H1 (cell line): Measurements from ENCODE around the gene ZNF423. TPM values are rescaled to one million over a fixed set of nuclear protein-coding genes. Genes with fewer than 3 reads are reported as not detected.

Experiments used
- CTCF ChIA-PET: fragments of 300-600 bp; sonication (Branson Sonifier 250); formaldehyde crosslinking; loops from one replicate; lab custom pipeline; 2021; ENCODE audit not compliant: partially characterized antibody; lab: Charles Lee
- POLR2A ChIA-PET: fragments of 300-600 bp; sonication (Branson Sonifier 250); formaldehyde crosslinking; loops from one replicate; lab custom pipeline; 2021; ENCODE audit warnings: inconsistent platforms; ENCODE audit not compliant: partially characterized antibody; lab: Charles Lee
- DNase-seq, 2 experiments: peaks; one replicate each; pipeline versions ENCODE4 v3.0.0 to v3.0.0-alpha.2; 2010 to 2022; ENCODE audit warnings: low spot score in 2 of 2, low read depth in 1 of 2, mixed read lengths in 1 of 2
- FAIRE-seq: peaks from 2 replicates; lab custom pipeline; 2011; peaks lifted over from hg19 to GRCh38; lab: Jason Lieb, UNC
- H2AFZ ChIP-seq: 2 replicates; pipeline ENCODE4 v1.8.1; 2012; ENCODE audit warnings: low read length, inconsistent platforms
- H2AK5ac ChIP-seq: 2 replicates; pipeline ENCODE4 v1.6.1; 2013; ENCODE audit warnings: low read depth, low read length
- H2BK120ac ChIP-seq: replicated peaks from 2 replicates; pipeline ENCODE3; 2013; ENCODE audit warnings: low read depth, low read length, inconsistent platforms
- H2BK12ac ChIP-seq: 2 replicates; pipeline ENCODE4 v1.6.1; 2013; ENCODE audit warnings: low read depth, low read length
- H2BK15ac ChIP-seq: 2 replicates; pipeline ENCODE4 v1.6.1; 2013; ENCODE audit warnings: low read length
- H2BK20ac ChIP-seq: 2 replicates; pipeline ENCODE4 v1.6.1; 2013; ENCODE audit warnings: low read length
- H2BK5ac ChIP-seq: 2 replicates; pipeline ENCODE4 v1.6.1; 2013; ENCODE audit warnings: low read depth, low read length
- H3K14ac ChIP-seq: 2 replicates; pipeline ENCODE4 v1.6.1; 2013; ENCODE audit warnings: inconsistent platforms; ENCODE audit not compliant: insufficient read length
- H3K18ac ChIP-seq: 2 replicates; pipeline ENCODE4 v1.6.1; 2013; ENCODE audit warnings: low read length; ENCODE audit errors: extremely low read depth
- H3K23ac ChIP-seq: 2 replicates; pipeline ENCODE4 v1.6.1; 2013; ENCODE audit warnings: inconsistent platforms; ENCODE audit not compliant: insufficient read length
- H3K23me2 ChIP-seq: 2 replicates; pipeline ENCODE4 v1.6.1; 2013; ENCODE audit warnings: low read depth, low read length
- H3K27ac ChIP-seq: 2 replicates; pipeline ENCODE4 v1.6.1; 2011; ENCODE audit warnings: low read depth, low read length, inconsistent platforms
- H3K27me3 ChIP-seq, 4 experiments: replicated peaks in 1 of 4; 1 replicate in 1 of 4; 2 replicates in 3 of 4; pipeline versions ENCODE4 v1.6.1 to v1.8.1; 2011 to 2013; ENCODE audit warnings: low read length in 3 of 4, mild to moderate bottlenecking in 3 of 4, inconsistent platforms in 2 of 4, mixed read lengths in 2 of 4, moderate library complexity in 1 of 4; ENCODE audit not compliant: control insufficient read depth in 3 of 4, insufficient read depth in 3 of 4; ENCODE audit errors: extremely low read depth in 1 of 4
- H3K36me3 ChIP-seq, 4 experiments: 2 replicates each; pipeline versions ENCODE4 v1.6.1 to v1.8.1; 2011 to 2013; ENCODE audit warnings: mild to moderate bottlenecking in 4 of 4, low read length in 3 of 4, moderate library complexity in 2 of 4, control low read depth in 1 of 4, inconsistent platforms in 1 of 4; ENCODE audit not compliant: insufficient read depth in 4 of 4, control insufficient read depth in 2 of 4
- H3K4ac ChIP-seq: replicated peaks from 2 replicates; pipeline ENCODE3; 2013; ENCODE audit warnings: low read length, low read depth, mixed read lengths, inconsistent platforms; ENCODE audit not compliant: insufficient read length
- H3K4me1 ChIP-seq, 4 experiments: replicated peaks in 1 of 4; 1 replicate in 1 of 4; 2 replicates in 3 of 4; pipeline versions ENCODE4 v1.6.1 to v1.8.1; 2011 to 2013; ENCODE audit warnings: low read length in 3 of 4, inconsistent platforms in 2 of 4, mixed read lengths in 1 of 4; ENCODE audit not compliant: insufficient read depth in 4 of 4, control insufficient read depth in 3 of 4
- H3K4me2 ChIP-seq, 2 experiments: 2 replicates each; pipeline versions ENCODE4 v1.6.1 to v1.8.1; 2011 to 2013; ENCODE audit warnings: low read depth in 2 of 2, low read length in 2 of 2, control low read depth in 1 of 2, inconsistent platforms in 1 of 2, mild to moderate bottlenecking in 1 of 2; ENCODE audit not compliant: insufficient read depth in 1 of 2
- H3K4me3 ChIP-seq, 4 experiments: fragments of 200-600, 300-600 bp in 1 of 4; sonication (generic), shearing (Covaris generic), sonication (Bioruptor Twin) in 1 of 4; 2 replicates each; pipeline versions ENCODE4 v1.5.1 to v1.8.1; 2011 to 2016; ENCODE audit warnings: low read length in 4 of 4, low read depth in 3 of 4, control low read depth in 2 of 4, inconsistent platforms in 2 of 4, mild to moderate bottlenecking in 2 of 4, mixed read lengths in 1 of 4, moderate library complexity in 1 of 4; ENCODE audit not compliant: insufficient read depth in 2 of 4; ENCODE audit errors: extremely low read depth in 1 of 4
- H3K56ac ChIP-seq: replicated peaks from 2 replicates; pipeline ENCODE3; 2013; ENCODE audit warnings: low read depth, mild to moderate bottlenecking, mixed read lengths, low read length, inconsistent platforms; ENCODE audit not compliant: insufficient read length
- H3K79me1 ChIP-seq: 2 replicates; pipeline ENCODE4 v1.6.1; 2013; ENCODE audit warnings: low read depth, low read length, control low read depth
- H3K79me2 ChIP-seq, 2 experiments: 2 replicates each; pipeline versions ENCODE4 v1.6.1 to v1.8.1; 2012 to 2013; ENCODE audit warnings: low read length in 2 of 2, mild to moderate bottlenecking in 2 of 2, inconsistent platforms in 1 of 2; ENCODE audit not compliant: insufficient read depth in 2 of 2, control insufficient read depth in 1 of 2
- H3K9ac ChIP-seq, 4 experiments: replicated peaks in 1 of 4; 1 replicate in 1 of 4; 2 replicates in 3 of 4; pipeline versions ENCODE4 v1.6.1 to v1.8.1; 2011 to 2013; ENCODE audit warnings: low read depth in 3 of 4, low read length in 3 of 4, control low read depth in 2 of 4, mild to moderate bottlenecking in 2 of 4, moderate library complexity in 2 of 4, inconsistent platforms in 1 of 4; ENCODE audit errors: extremely low read depth in 1 of 4
- H3K9me3 ChIP-seq, 2 experiments: 2 replicates each; pipeline versions ENCODE4 v1.6.1 to v1.8.1; 2012 to 2013; ENCODE audit warnings: mild to moderate bottlenecking in 2 of 2, moderate library complexity in 2 of 2, control low read depth in 1 of 2, inconsistent platforms in 1 of 2, low read depth in 1 of 2, low read length in 1 of 2, mixed read lengths in 1 of 2; ENCODE audit not compliant: insufficient read depth in 2 of 2
- H4K20me1 ChIP-seq, 2 experiments: replicated peaks in 1 of 2; 2 replicates each; pipeline versions ENCODE3 to v1.8.1; 2011 to 2013; ENCODE audit warnings: inconsistent platforms in 2 of 2, low read length in 2 of 2, mild to moderate bottlenecking in 1 of 2; ENCODE audit not compliant: insufficient read depth in 2 of 2, control insufficient read depth in 1 of 2
- H4K5ac ChIP-seq: 2 replicates; pipeline ENCODE4 v1.6.1; 2013; ENCODE audit warnings: low read length, low read depth, mixed read lengths, inconsistent platforms; ENCODE audit not compliant: insufficient read length
- H4K8ac ChIP-seq: 2 replicates; pipeline ENCODE4 v1.8.0; 2013; ENCODE audit warnings: mild to moderate bottlenecking, moderate library complexity, low read length, inconsistent platforms; ENCODE audit not compliant: insufficient read depth; ENCODE audit errors: extremely low read depth
- H4K91ac ChIP-seq: replicated peaks from 2 replicates; pipeline ENCODE3; 2013; ENCODE audit warnings: low read length, mixed read lengths, inconsistent platforms; ENCODE audit not compliant: insufficient read length
- E2F6 ChIP-seq: IDR thresholded peaks from 2 replicates; pipeline ENCODE4 v1.6.1; 2012; ENCODE audit warnings: inconsistent platforms
- EGR1 ChIP-seq: IDR thresholded peaks from 2 replicates; pipeline ENCODE4 v1.6.1; 2011; ENCODE audit warnings: low read depth, low read length, borderline replicate concordance
- GABPA ChIP-seq: IDR thresholded peaks from 2 replicates; pipeline ENCODE4 v1.6.1; 2011; ENCODE audit warnings: mild to moderate bottlenecking, low read length, moderate library complexity, borderline replicate concordance; ENCODE audit not compliant: insufficient read depth
- MAX ChIP-seq: IDR thresholded peaks from 2 replicates; pipeline ENCODE4 v1.6.1; 2012; ENCODE audit warnings: inconsistent platforms
- POLR2AphosphoS5 ChIP-seq: IDR thresholded peaks from 2 replicates; pipeline ENCODE4 v1.6.1; 2011; ENCODE audit warnings: low read depth, low read length
- USF2 ChIP-seq: IDR thresholded peaks from 2 replicates; pipeline ENCODE4 v1.6.1; 2011; ENCODE audit warnings: low read length, improper control_type of control experiment
- WGBS, 2 experiments: shearing (Covaris generic) in 1 of 2; methylation state at CpG; one replicate each; pipeline versions ENCODE4 v1.1.6 to v1.1.7; 2013 to 2015; ENCODE audit warnings: low lambda C conversion rate in 2 of 2, mixed read lengths in 2 of 2, inconsistent platforms in 1 of 2, low coverage in 1 of 2, missing lambda C conversion rate in 1 of 2; ENCODE audit not compliant: insufficient replicate concordance in 2 of 2, insufficient coverage in 1 of 2, insufficient read length in 1 of 2; ENCODE audit errors: extremely low coverage in 1 of 2, missing lambda C conversion rate in 1 of 2; 5-methylcytosine and 5-hydroxymethylcytosine counted together
- polyA plus RNA-seq, 7 experiments: library from polyadenylated mRNA; depleted of rRNA in 3 of 7; stranded (reverse) in 5 of 7; unstranded in 2 of 7; fragments of >200 nt in 5 of 7; fragments of 200-250 nt in 2 of 7; gene quantifications; 1 replicate in 5 of 7; 2 replicates in 1 of 7; 4 replicates in 1 of 7; pipeline versions ENCODE4 v1.2.1 to v1.2.3, GENCODE V29; 2011 to 2013; ENCODE audit warnings: missing spikeins in 2 of 7, mixed read lengths in 2 of 7
- total RNA-seq: library from RNA; stranded (reverse); fragmentation: NEBNext Ultra II Directional; extraction: Animal tissue kit (Norgen Biotek cat#: 25700); gene quantifications from 2 replicates; pipeline ENCODE4 v1.2.1, GENCODE V29; 2021

The ZNF423 gene
- total and polyA plus RNA-seq, 2 of the 8 experiments (the other 6 are each of a cell fraction or from before 2014, with no cell fraction given): 38.2 to 52.3 TPM

GRCh38 chr16:49850558-49851467 is 5.1 kb downstream of the ZNF423 start:
- Histone ChIP-seq H3K23ac (peak overlapping the region; percentile 54), H3K23me2 (peaks cover 6% of the 10 kb centered on the region; the same call in 1 of the 2 replicates), H3K27ac (no peak overlapping the region), H2BK12ac (no peak overlapping the region), H3K4me3 (no peak overlapping the region), H3K14ac (no peak overlapping the region), H2BK5ac (no peak overlapping the region), H2AK5ac (no peak overlapping the region), H2BK20ac (no peak overlapping the region), H3K9ac (no peak overlapping the region), H2BK120ac (no peak overlapping the region), H2BK15ac (no peak overlapping the region), H4K91ac (no peak overlapping the region), H3K56ac (no peak overlapping the region), H2AFZ (no peak overlapping the region), H4K8ac (no peak overlapping the region), H3K27me3 (no peaks in the 10 kb centered on the region), H3K18ac (no peak overlapping the region), H3K9me3 (no peaks in the 10 kb centered on the region), H4K20me1 (peaks cover 32 to 37% of the 10 kb centered on the region in 2 experiments), H3K36me3 (no peaks in the 10 kb centered on the region), H3K4ac (no peak overlapping the region), H3K4me1 (peaks cover 14 to 41% (median 30%) of the 10 kb centered on the region in 4 experiments), H4K5ac (no peak overlapping the region), H3K4me2 (peak overlapping the region in 1 of 2 experiments; percentile 36; a peak in 2 of 4 replicates), H3K79me2 (peaks cover 20 to 87% of the 10 kb centered on the region in 2 experiments), H3K79me1 (peaks cover 23% of the 10 kb centered on the region)
- 85% methylated on average over 13 of the region's 13 CpGs; no CpG with 5 or more reads in 1 of the 2 experiments for WGBS, 2 experiments
- POLR2A ChIA-PET: interaction anchor here (1.1 to 1.6 kb wide), 4 partner anchors 9 to 76 kb away, joined by 3 to 5 read pairs (median 4); no protein-coding TSS in a partner anchor
- DNase-seq: no peak
- TF ChIP-seq GABPA (no peak), EGR1 (no peak), POLR2AphosphoS5 (no peak), MAX (no peak), USF2 (no peak), E2F6 (no peak)
- CTCF ChIA-PET: interaction anchor here (0.6 to 3.6 kb wide), 4 partner anchors 10 to 97 kb away, joined by 3 to 13 read pairs (median 4); no protein-coding TSS in a partner anchor
- no peak for FAIRE-seq
